Stimulated activated CD8-positive, alpha-beta memory T cell treated with anti-CD3 and anti-CD28 coated beads, Interleukin-7, amount 100 ng/mL, for 4 hours (primary cell): Measurements from ENCODE around the gene SLX4IP.
"Not testable (repeated sequence)": the region's sequence is repeated elsewhere in the genome, so short reads cannot be mapped to it uniquely, and the experiment has no call there.

Experiments used
- DNase-seq, 2 donors: peaks; one replicate each; pipeline ENCODE4 v3.0.0-alpha.2; 2020; ENCODE audit warnings: low read depth in 2 of 2

SLX4IP gene

DNA sequence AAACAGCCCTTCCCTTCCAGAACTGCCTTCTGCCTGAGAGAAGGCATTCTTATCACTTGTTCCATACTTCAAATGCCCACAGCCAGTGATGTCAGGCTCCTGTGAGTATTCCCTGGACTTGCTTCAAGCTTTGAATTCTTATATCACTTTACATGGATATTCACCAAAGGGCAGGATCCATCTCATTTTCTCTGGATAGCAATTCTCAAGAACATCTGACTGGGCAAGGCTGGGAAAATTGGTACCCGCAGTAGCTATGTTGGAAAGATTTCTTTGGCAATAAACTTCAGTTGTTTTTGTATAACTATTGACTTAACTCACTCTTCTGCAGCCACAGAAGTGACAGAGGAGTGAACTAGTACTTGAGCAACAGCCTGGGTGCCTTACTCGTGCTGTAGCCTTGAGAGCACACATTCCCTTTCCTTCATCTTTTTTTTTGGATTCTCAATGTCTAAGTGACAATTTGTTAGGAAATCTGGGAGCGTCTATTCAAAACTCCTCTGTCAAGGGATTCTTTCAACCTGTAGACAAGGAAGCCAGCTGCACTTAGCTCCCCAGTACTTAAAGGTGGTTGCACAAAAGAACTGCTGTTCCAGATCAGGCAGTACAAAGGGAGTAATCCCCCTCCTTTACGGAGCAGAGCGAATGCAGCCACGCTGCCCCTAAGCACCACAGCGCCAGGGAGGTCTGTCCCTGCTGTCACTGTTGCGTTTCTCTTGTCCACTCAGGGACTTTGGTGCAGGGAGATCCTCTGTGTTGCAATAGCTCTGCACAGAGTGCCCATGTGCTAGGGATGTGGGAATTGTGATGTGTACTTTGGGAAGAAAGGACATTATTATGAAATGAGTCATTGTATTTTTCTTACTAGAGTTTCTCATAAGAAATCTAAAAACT is 169.1 kb downstream of the SLX4IP start:
- no peak for DNase-seq

GRCh38 chr20:10604865-10605440 is 169.8 kb downstream of the SLX4IP start:
- DNase-seq, result no peak

GRCh38 chr20:10605547-10606195 is 170.6 kb downstream of the SLX4IP start:
- DNase-seq, result no peak

- DNase-seq, result no peak
Observed at GRCh38 chr20:10609276-10609675, 174.2 kb downstream of the SLX4IP start.

DNA sequence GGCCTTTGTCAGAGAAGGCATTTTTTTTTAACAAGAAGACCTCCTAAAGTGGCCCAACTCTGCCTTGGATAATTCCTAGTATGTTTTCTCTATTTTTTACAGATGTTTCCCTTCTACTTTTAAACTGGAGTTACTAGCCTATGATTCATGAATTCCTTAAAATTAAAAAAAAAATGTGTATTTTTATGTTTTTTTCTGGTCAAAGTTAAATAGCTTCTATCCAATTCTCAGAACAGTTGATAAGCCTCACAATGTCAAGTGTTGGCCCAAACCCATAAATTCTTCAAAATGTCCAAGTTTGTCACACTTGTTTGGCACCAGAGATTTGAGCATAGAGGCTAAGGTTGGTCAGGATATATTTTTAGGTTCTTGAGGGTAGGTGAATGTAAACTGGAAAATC is 174.7 kb downstream of the SLX4IP start:
- DNase-seq, result no peak

- DNase-seq, result no peak
Observed at GRCh38 chr20:10610251-10610650, 175.1 kb downstream of the SLX4IP start.

GRCh38 chr20:10611357-10611756 is 176.3 kb downstream of the SLX4IP start:
- no peak for DNase-seq

DNA sequence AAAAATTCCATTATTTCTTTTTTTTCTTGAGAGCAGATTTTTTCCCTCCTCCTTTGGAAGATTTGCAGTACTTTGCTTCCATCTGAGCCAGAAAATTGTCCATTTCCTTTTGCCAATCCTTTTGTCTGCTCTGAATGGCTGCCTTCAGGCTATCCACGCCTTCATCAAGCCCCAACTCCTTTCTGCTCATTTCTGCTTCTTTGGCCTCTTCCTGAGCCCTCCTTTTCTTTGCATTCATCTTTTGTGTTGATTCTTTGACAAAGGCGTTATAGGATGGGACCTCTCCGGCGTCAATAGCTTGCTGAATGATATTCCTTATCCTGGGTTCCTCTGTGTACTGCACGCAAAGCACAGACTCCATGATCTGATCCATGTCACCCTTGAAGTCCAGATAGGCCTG is 178.3 kb downstream of the SLX4IP start:
- not testable (repeated sequence) for DNase-seq

DNA sequence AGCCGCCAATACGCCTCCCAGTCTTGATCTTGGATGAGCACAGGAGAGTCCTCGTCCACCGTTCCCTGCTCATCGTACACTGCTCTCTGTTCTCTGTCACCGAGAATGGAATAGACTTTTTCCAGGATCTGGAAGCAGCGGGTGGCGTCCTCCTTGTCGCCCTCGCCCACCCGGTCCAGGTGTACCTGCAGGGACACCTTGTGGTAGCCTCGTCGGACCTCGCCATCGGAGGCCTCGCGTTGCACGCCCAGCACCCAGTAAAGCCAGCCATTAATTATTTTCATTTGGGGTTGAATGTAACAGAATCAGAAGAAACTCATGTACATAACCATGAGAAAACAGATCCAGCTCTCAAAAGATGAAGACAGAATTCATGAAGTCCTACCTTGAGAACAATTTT is 178.8 kb downstream of the SLX4IP start:
- no peak for DNase-seq

DNA sequence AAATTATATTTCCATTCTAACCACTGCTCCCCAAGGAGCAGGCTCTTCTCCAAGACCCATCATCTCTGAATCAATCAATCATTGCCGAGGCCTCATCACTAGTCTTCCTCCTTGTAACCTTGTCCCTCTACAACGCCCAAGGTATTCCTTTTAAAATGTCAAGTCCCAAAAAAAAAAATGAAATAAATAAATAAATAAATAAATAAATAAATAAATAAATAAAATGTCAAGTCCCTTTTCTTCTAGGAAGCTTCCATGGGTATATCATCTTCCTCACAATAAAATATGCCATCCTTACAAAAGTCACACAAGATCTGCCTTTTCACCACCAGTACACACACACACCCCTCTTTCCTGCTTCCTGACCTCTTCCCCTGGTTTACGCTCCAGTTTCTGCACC is 181.1 kb downstream of the SLX4IP start:
- DNase-seq, result no peak

DNA sequence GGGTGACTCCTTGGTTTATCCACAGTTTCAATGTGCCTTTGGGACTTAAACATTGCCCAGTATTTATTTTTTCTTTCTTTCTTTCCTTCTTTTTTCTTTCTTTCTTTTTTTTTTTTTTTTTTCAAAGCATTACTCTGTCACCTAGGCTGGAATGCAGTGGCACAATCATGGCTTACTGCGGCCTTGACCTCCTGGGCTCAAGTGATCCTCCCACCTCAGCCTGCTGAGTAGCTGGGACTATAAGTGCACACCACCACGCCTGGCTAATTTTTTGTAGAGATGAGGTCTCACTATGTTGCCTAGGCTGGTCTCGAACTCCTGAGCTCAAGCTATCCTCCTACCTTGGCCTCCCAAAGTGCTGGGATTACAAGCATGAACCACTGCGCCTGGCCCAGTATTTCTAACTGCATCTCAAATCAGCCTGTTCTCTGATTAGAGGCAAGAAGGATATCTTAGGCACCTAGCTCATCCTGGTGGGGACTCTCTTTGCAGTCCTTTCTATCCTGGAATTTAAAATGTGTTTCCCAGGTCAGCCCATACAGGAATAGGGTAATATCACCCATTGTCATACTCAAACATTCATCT is 182.5 kb downstream of the SLX4IP start:
- not testable (repeated sequence) for DNase-seq

DNA sequence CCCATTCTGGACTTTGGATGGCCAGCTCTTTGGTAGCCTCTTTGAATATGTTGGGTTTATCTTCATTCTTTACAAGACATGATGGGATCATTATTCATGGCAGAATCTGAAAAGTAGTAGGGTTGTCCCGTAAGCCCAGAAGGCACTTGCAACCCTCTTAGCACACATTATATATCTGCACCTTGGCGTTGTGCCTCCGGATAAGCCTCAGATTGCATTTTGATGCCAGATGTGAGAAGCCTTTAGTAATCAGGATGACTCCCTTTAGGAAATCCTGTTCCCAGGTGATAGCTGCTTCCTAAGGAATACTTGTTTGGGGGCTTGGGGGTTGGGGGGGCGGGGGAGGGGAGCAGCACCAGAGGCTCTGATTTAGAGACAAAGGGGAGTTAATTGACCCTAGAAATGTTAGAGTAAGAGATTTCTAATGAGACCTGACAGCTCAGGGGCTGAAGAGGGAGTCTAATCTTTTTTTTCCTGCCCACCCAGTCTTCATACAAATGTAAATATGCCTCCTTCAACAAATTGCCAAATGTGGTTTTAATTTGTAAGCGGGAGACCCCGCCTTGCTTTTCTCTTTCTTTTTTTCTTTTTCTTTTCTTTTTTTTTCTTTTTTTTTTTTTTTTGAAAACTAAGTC is 183.6 kb downstream of the SLX4IP start:
- no peak for DNase-seq

DNA sequence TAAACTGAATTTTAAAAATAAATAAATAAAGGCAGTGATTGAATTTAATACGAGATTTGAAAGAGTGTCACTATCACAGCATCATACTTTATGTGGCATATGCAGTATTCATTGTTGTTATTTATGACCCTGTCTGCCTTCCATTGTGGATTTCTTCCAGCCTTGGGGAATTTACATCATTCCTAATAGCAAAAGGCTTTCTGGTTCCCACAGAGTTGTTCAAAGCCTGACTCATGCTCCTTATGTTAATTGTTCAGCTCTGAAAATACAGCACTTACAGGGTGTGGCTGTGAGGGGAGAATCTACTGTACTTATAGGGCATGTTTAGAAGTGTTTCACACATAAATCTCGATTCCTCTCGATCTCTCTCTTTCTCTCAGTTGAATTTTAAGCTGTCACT is 184.3 kb downstream of the SLX4IP start:
- no peak for DNase-seq

- DNase-seq, result no peak
Observed at GRCh38 chr20:10621149-10621548, 186.0 kb downstream of the SLX4IP start.

DNA sequence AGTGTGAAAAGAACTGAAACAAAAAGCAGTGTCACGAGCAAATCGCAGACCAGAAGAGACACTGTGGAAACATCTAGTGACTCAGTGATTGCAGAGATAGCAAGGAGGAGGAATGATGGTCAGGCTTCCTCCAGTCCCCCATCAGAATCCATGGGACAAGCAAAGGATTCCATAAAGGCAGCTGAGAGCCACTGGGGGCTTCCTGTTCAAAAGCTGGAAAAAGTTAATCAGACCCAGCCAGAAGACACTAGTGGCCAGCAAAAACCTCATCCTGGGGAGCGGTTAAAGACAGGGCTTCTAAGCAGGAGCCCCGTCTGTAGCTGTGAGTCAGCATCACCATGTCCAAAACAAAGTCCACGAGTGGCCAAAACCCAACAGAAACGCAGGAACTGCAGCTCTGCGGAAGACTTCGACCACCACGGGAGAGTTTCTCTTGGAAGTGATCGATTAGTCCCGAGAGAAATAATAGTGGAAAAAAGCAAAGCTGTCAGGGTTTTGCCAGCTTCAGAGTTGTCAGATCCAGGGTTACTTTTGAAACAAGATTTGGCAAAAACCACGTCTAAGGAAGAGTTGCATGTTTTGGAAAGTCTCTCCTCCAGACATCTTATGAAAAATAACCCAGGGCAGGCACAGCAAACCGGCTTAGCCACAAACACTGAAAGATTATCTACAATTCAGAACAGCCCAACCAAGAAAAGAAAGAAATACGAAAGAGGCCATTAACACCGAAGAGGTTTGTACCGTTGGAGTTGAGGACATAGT is 187.7 kb downstream of the SLX4IP start:
- no peak for DNase-seq

DNA sequence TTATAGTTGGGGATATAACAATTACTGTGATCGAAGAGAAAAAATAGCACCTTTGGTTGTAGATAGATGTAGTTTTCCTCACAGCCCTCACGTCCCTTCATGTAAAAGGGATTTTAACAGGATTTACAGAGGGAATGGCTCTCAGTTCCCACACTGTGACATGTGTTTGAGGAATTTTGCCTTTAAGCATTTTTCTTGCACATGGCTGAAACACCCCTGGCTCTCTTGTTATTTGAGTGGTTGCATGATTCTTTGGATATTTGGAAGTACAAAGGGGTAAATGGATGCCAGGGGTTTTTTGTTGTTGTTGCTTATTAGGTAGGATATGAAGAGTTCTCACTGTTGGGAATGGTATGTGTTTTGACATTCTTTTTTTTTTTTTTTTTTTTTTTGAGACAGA is 190.5 kb downstream of the SLX4IP start:
- no peak for DNase-seq

DNA sequence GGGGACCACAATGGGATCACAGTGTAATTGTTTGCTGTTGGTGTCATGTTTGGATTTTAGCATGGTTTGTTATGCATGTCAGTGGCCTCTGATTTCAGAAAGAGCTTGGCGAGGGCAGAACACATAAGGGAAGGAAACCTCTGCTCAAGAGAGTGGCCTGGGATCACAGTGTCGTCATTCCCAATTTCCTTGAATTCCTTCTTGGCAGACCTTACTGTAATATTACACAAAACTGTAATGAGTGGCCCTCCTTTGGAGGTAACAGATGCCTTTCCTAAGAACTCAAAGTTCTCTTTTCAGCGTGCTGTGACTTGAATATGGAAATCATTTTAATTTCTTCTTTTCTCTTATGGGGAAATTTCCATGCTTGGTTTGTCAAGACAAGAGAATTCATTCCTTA is 191.8 kb downstream of the SLX4IP start:
- DNase-seq, result no peak

GRCh38 chr20:10629946-10630650 is 195.0 kb downstream of the SLX4IP start:
- no peak for DNase-seq

DNA sequence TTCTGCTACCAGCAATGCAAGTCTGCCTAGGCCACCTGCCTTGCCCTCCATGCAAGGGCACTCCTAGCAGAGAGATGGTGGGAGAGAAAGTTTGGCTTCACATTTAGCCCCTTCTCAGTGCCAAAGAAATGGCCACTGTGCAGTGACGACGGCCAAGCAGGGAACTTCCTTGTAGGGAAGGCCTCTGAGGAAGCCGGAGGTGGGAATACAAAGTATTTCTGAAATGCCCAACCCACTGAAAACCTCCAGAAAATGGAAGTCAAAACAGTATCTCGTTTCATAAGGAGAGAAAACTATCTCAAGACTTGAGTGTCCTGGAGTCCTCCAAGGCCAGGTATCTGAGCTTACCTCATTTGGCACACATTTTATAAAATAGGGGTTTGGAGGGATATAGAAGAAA is 196.0 kb downstream of the SLX4IP start:
- no peak for DNase-seq

GRCh38 chr20:10632721-10633509 is 197.8 kb downstream of the SLX4IP start:
- DNase-seq, result no peak
